Muscle of leg (tissue), 11 donors: ENCODE results near the gene BTRC. TPM values are rescaled to one million over a fixed set of nuclear protein-coding genes. Genes with fewer than 3 reads are reported as not detected.

Experiments used
- DNase-seq: peaks from one replicate; pipeline ENCODE4 v3.0.0; 2013
- H3K27ac ChIP-seq: one replicate; pipeline ENCODE4 v1.5.1; 2013; ENCODE audit warnings: mild to moderate bottlenecking, low read length, control low read depth
- H3K27me3 ChIP-seq: one replicate; pipeline ENCODE4 v1.6.1; 2013; ENCODE audit warnings: low read length; ENCODE audit not compliant: control insufficient read depth, insufficient read depth
- H3K36me3 ChIP-seq: one replicate; pipeline ENCODE4 v1.6.1; 2013; ENCODE audit warnings: low read length; ENCODE audit not compliant: control insufficient read depth, insufficient read depth
- H3K4me1 ChIP-seq: one replicate; pipeline ENCODE4 v1.6.1; 2013; ENCODE audit warnings: low read length; ENCODE audit not compliant: control insufficient read depth, insufficient read depth
- H3K4me3 ChIP-seq: one replicate; pipeline ENCODE4 v1.5.1; 2013; ENCODE audit warnings: low read length, control low read depth
- H3K9me3 ChIP-seq: replicated peaks from 2 replicates; pipeline ENCODE4 v1.6.1; 2013; ENCODE audit warnings: low read depth, low read length; ENCODE audit not compliant: control insufficient read depth
- WGBS: methylation state at CpG from one replicate; pipeline ENCODE4 v1.1.5; 2013; ENCODE audit warnings: missing lambda C conversion rate; ENCODE audit not compliant: insufficient coverage; 5-methylcytosine and 5-hydroxymethylcytosine counted together
- polyA plus RNA-seq, 8 donors: library from polyadenylated mRNA; unstranded; fragments of 120-200 nt; gene quantifications; one replicate each; pipeline versions ENCODE4 v1.2.1 to v1.2.3, GENCODE V29; 2013; ENCODE audit warnings: inconsistent platforms in 1 of 8, low replicate concordance in 1 of 8; ENCODE audit not compliant: insufficient read length in 8 of 8, insufficient read depth in 1 of 8
- total RNA-seq: library from RNA; stranded (reverse); fragments of 120-200 nt; gene quantifications from one replicate; pipeline ENCODE4 v1.2.4, GENCODE V29; 2013

The BTRC gene
- total and polyA plus RNA-seq, 9 donors = 14.3 to 27.4 (median 23.4) TPM

DNA sequence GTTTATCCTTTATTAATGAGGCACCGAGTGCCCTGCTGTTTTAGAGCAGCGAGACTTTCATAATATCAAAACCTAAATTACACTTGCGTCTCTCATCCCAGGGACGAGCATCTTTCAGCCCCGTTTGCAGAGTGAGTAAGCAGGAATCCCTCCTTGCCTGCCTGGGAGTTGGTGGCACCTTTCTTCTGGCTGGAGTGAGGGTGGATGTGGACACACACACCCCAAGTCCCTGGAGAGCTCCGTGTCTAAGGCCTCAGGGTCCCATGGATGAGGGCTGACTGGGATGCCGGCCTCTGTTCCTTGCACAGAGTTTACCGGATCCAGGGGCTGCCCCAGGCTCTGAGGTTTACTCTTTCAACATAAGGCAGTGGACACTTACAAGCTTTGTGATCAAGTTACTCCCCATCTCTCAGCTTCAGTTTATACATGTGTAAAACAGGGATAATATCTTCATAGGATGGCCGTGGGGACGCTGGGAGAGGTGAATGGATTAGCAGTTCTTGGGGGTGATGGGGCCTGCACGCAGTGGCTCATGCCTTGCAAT, 209.6 kb downstream of the BTRC start:
- Histone ChIP-seq H3K9me3 (no peaks in the 10 kb centered on the region), H3K4me3 (no peak overlapping the region), H3K4me1 (peaks cover 7% of the 10 kb centered on the region), H3K27ac (no peak overlapping the region), H3K36me3 (no peaks in the 10 kb centered on the region), H3K27me3 (peaks cover 52% of the 10 kb centered on the region)
- 37% methylated on average over 2 of the region's 11 CpGs for WGBS
- no peak for DNase-seq

DNA sequence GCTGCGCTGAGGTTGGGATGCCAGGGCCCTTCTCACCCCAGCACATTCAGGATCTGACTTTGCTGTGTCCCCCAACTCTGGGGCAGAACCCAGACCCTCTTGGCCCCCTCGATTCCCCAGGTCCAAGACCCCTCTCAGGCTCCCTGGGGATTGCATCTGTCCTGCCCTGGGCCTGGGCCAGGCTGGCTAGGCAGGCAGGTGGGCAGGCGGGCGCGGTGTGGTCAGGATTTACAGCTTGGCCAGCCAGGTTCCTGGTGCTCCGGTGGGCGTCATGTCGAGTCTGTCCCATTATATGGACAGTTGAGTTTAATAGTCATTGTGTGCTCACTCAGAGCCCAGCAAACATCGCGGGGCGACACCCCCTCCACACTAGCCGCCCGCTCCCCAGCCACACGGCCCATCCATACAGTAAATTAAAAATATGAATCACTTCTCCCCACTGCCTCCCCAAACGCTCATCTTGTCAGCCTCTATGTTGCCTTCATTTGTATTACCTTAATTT, 210.6 kb downstream of the BTRC start:
- peaks cover 62% of the 10 kb centered on the region for H3K27me3 ChIP-seq
- no peaks in the 10 kb centered on the region for H3K9me3 ChIP-seq
- H3K4me1 ChIP-seq = peaks cover 10% of the 10 kb centered on the region
- no peak overlapping the region for H3K27ac ChIP-seq
- no peak overlapping the region for H3K4me3 ChIP-seq
- no peaks in the 10 kb centered on the region for H3K36me3 ChIP-seq
- no peak for DNase-seq
- WGBS = 90% methylated on average over 2 of the region's 15 CpGs

DNA sequence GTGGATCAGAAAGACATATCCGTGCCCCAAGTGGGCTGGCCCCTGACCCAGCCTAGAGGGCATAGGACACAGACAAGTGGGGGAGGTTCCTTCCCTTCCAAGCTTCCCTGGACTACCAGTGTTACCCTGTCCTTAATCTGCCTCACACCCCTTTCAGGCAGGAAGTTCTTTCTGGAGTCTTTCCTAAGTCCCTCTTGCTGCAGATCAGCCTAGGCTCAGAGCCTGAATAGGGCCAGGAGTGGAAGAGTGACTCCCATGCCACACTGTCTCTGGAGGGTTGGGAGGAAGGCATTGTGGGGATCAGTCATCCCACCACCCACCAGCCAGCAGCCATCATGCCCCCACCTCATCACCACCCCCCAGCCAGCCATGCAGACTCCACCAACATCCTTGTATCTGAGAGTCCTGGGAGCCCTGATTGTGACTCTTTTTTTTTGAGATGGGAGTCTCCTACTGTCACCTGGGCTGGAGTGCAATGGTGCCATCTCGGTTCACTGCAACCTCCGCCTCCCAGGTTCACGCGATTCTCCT, 211.5 kb downstream of the BTRC start:
- H3K36me3 ChIP-seq = no peaks in the 10 kb centered on the region

DNA sequence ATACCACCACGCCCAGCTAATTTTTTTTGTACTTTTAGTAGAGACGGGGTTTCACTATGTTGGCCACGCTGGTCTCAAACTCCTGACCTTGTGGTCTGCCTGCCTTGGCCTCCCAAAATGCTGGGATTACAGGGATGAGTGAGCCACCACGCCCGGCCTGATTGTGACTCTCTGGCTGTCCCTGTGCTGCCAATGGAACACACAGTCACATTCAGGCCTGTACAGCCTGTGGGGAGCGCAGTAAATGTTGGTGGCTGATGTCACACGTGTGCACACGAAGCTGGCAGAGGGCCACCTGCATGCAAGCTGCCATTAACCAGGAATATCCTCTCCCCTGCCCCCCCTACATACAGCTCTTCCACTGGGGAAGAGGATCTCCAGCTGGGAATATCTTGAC, 212.0 kb downstream of the BTRC start:
- Histone ChIP-seq H3K4me3 (no peak overlapping the region), H3K4me1 (peaks cover 22% of the 10 kb centered on the region), H3K9me3 (no peaks in the 10 kb centered on the region), H3K27me3 (peaks cover 64% of the 10 kb centered on the region), H3K27ac (no peak overlapping the region), H3K36me3 (no peaks in the 10 kb centered on the region)
- DNase-seq = no peak
- 74% methylated on average over 4 of the region's 8 CpGs for WGBS

More for the DNA sequence above, 211.5 kb downstream of the BTRC start:
- 83% methylated on average over 4 of the region's 5 CpGs for WGBS
- no peak overlapping the region for H3K4me3 ChIP-seq
- no peak overlapping the region for H3K27ac ChIP-seq
- H3K9me3 ChIP-seq = no peaks in the 10 kb centered on the region
- H3K4me1 ChIP-seq = peaks cover 17% of the 10 kb centered on the region
- peaks cover 61% of the 10 kb centered on the region for H3K27me3 ChIP-seq
- no peak for DNase-seq

DNA sequence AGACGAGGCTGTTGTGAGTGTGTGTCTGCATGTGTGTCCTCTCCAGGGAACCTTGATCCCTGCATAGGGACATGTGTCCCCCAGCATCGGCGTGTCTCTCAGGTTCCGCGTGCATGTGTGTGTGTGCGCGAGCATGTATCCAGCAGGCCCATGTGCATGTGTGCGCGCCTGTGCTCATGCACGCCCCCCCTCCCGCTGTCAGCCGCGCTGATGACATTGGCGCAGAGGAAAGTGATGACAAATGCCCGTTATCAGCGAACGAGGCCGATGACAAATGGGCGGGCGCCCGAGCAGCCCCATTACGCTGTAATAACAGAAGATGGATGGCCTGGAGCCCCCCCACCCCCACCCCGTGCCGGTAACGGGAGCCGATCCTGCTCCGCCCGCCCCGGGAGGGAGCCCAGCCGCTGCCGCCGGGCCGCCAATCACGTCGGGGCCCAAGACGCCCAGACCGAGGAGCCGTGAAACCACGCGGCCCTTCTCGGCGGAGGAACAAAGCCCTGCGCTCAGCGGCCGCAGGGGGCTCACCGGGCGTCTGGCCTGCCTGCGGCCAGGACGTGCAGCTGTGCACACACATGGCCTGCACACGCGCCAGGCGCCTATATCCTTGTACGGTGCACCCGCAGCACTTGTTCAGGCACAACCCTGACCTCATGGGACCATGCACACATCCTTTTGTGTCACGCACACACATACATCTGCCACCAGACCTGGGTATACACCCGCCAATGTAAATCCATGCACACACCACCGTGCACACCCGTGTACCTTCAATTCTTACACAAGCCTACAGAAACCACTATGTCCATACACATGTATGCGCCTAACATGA, 212.6 kb downstream of the BTRC start:
- peak; percentile 56 for DNase-seq
- WGBS = 3% methylated on average over 55 of the region's 59 CpGs
- Histone ChIP-seq H3K27ac (no peak overlapping the region), H3K4me1 (peaks cover 25% of the 10 kb centered on the region), H3K36me3 (no peaks in the 10 kb centered on the region), H3K27me3 (peaks cover 66% of the 10 kb centered on the region), H3K9me3 (no peaks in the 10 kb centered on the region), H3K4me3 (peak overlapping the region; percentile 22)

DNA sequence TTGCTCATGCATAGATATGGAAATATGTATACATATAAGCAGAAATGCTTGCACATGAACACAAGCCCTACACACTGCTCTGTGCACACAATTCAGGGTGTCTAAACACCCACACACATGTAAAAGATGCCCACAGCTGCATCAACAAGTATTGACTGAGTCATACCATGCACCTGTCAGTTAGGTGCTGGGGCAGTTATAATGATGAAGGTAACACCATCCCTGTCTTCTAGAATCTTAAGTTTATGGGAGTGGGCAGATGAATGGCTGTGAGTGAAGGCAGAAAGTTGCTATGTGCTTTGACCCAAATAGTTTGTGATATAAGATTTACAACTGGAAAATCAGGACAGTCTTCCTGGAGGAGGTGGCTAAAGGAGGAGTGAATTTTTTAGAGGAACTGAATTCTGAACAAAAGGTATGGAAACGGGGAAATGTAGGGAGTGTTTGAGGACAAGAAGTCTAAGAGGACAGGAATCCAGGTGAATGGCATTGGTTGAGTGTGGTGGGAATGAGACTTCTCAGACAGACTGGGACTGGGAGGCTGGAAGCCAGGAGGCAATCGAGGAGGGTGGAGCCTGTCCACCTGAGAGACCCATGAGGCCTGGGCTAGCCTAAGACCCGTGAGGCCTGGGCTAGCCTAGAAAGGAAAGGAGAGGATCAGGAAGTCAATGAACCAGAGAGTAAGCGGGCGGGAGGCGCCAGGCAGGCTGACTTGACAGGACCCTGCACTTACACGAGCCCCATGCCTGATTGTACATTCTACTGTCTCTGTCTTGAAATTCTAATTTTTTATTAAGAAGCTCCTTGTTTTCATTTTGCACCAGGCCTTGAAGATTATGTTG, 213.4 kb downstream of the BTRC start:
- Histone ChIP-seq H3K27ac (no peak overlapping the region), H3K9me3 (peaks cover under 1% of the 10 kb centered on the region), H3K4me3 (no peak overlapping the region), H3K27me3 (peaks cover 61% of the 10 kb centered on the region), H3K36me3 (no peaks in the 10 kb centered on the region), H3K4me1 (peaks cover 25% of the 10 kb centered on the region)
- DNase-seq = no peak
- WGBS = 59% methylated on average over 3 of the region's 7 CpGs

DNA sequence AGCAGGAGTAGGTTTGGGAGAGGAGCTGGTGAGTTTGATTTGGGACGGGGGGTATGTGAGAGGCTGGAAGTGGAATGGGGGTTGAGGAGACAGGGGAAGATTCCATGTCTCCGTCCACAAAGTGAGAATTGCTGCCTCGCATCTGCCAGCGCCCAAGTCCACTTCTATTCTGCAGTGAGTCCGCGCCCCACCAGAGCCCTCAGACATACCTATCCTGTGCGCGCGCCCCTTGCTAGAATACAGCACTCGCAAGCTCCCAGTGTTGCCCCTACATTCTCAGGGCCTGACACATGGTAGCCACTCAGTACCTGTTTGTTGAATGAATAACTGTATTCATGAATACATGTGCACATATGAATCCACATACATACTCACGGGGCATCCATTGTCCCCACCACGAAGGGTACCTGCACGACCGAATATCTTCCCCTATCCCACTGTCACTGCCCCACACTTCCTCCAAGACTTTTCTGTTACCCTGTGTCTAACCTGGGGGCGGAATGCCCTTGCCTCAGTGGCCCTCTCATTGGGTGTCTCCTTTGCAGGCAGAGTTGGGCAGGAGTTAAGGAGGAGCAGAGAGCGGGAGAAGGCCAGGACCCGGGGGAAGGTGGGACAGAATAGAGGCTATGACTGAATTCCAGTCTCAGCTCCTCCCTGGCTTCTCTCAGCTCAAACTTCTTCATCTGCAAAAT, 214.2 kb downstream of the BTRC start:
- Histone ChIP-seq H3K36me3 (no peaks in the 10 kb centered on the region), H3K4me3 (no peak overlapping the region), H3K4me1 (peaks cover 25% of the 10 kb centered on the region), H3K9me3 (peaks cover 9% of the 10 kb centered on the region), H3K27me3 (peaks cover 61% of the 10 kb centered on the region), H3K27ac (no peak overlapping the region)
- DNase-seq = no peak
- WGBS = 77% methylated on average over 13 of the region's 17 CpGs

DNA sequence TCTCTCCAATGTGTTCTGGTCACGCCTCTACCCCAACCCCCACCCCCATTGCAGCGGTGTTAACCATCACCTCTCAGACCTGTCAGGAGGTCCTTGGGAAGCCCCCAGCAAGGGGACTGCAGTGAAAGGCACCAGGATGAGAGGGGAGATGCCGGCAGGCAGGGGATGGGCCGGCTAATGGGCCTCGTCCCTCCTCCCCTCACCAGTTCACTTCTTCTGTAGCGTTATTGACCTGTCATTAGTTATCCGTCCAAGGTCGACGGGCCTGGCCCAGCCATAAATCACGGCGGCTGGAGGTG, 215.3 kb downstream of the BTRC start:
- DNase-seq = no peak
- Histone ChIP-seq H3K27me3 (peaks cover 61% of the 10 kb centered on the region), H3K4me3 (no peak overlapping the region), H3K4me1 (peaks cover 25% of the 10 kb centered on the region), H3K9me3 (peaks cover 9% of the 10 kb centered on the region), H3K36me3 (no peaks in the 10 kb centered on the region), H3K27ac (no peak overlapping the region)
- 0% methylated on average over 7 of the region's 11 CpGs for WGBS

DNA sequence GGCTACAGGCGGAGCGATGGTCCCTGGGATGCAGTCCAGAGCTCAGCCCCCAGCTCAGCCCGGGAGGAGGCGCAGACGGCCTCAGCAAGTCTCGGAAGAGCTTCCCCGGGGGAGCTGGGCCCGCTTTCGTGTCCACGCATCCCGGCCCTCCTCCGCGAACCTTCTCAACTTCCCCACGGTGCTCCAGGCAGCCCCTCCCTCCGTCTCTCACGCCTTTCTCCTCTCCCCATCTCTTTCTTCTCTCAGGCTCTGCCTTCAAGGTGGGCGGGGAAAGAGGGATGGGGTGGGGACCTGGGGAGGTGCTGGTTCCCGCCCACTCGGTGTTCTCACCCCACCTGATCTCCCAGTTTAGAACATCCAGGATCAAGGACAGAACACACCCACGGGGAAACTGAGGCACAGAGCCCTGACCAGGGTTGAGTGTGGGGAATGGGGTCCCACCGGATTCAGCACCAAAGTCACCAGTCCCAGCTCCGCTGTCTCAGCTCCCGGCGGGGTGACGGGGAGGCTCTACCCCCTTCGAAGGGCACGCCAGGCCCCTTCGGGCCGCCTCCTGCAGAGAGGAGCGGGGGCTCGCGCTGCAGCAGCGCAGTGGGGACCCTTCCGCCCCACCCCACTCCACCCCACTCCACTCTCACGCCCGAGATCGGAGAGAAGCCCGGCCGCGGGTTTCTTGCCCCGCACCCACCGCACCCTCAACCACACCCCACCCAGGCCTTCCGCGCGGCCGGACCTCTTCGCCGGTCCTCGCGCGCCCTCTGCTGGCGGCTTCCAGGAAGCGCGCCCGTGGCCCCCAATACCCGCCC, 215.9 kb downstream of the BTRC start:
- H3K27me3 ChIP-seq = peaks cover 56% of the 10 kb centered on the region

More for the DNA sequence above, 215.9 kb downstream of the BTRC start:
- H3K36me3 ChIP-seq = no peaks in the 10 kb centered on the region
- H3K4me1 ChIP-seq = peaks cover 25% of the 10 kb centered on the region
- peak overlapping the region; percentile 48 for H3K4me3 ChIP-seq
- peak; percentile 81 for DNase-seq
- WGBS = 0% methylated on average over 49 of the region's 56 CpGs
- H3K9me3 ChIP-seq = peaks cover 9% of the 10 kb centered on the region
- no peak overlapping the region for H3K27ac ChIP-seq
